Femur (tissue), 1 donor: Measurements from ENCODE around the gene STEAP1.
"Not testable (repeated sequence)": the region's sequence is repeated elsewhere in the genome, so short reads cannot be mapped to it uniquely, and the experiment has no call there.

ENCODE experiments used
- DNase-seq: peaks from one replicate; pipeline ENCODE4 v3.0.0-alpha.2; 2017

The STEAP1 gene

GRCh38 chr7:90175667-90176066 lies 21.4 kb downstream of the STEAP1 start:
- no peak for DNase-seq

GRCh38 chr7:90176195-90176594 lies 21.9 kb downstream of the STEAP1 start:
- DNase-seq, result no peak

GRCh38 chr7:90178166-90178565 lies 23.9 kb downstream of the STEAP1 start:
- DNase-seq, result no peak

- DNase-seq, result no peak
Observed at GRCh38 chr7:90178679-90179278, 24.5 kb downstream of the STEAP1 start.

GRCh38 chr7:90180011-90180585 lies 25.8 kb downstream of the STEAP1 start:
- DNase-seq, result no peak

- DNase-seq, result no peak
Observed at GRCh38 chr7:90180649-90181048, 26.4 kb downstream of the STEAP1 start.

GRCh38 chr7:90181485-90181884 lies 27.2 kb downstream of the STEAP1 start:
- DNase-seq, result no peak

GRCh38 chr7:90186290-90186689 lies 32.0 kb downstream of the STEAP1 start:
- DNase-seq, result not testable (repeated sequence)

- DNase-seq, result no peak
Observed at GRCh38 chr7:90187507-90188050, 33.3 kb downstream of the STEAP1 start.

- no peak for DNase-seq
Observed at GRCh38 chr7:90188281-90188680, 34.0 kb downstream of the STEAP1 start.

- no peak for DNase-seq
Observed at GRCh38 chr7:90190995-90191394, 36.7 kb downstream of the STEAP1 start.

GRCh38 chr7:90191648-90192047 lies 37.4 kb downstream of the STEAP1 start:
- no peak for DNase-seq

- no peak for DNase-seq
Observed at GRCh38 chr7:90192876-90193750, 38.8 kb downstream of the STEAP1 start.

GRCh38 chr7:90194911-90195809 lies 40.9 kb downstream of the STEAP1 start:
- no peak for DNase-seq

- DNase-seq, result no peak
Observed at GRCh38 chr7:90201500-90202195, 47.4 kb downstream of the STEAP1 start.

- DNase-seq, result no peak
Observed at GRCh38 chr7:90207956-90208355, 53.7 kb downstream of the STEAP1 start.

GRCh38 chr7:90209776-90210175 lies 55.5 kb downstream of the STEAP1 start:
- no peak for DNase-seq

GRCh38 chr7:90210475-90210874 lies 56.2 kb downstream of the STEAP1 start:
- DNase-seq, result no peak

- peak; percentile 25 for DNase-seq
Observed at GRCh38 chr7:90210981-90211380, 56.7 kb downstream of the STEAP1 start.

GRCh38 chr7:90211391-90212148 lies 57.3 kb downstream of the STEAP1 start, which contains the start of gene STEAP2:
TSS of gene STEAP2 (plus strand) at chr7:90211740. CDS start at chr7:90225083, 13,343 bp downstream.
- DNase-seq, result peak; percentile 94

- no peak for DNase-seq
Observed at GRCh38 chr7:90212149-90212495, 57.9 kb downstream of the STEAP1 start.
